GM12874 (cell line): ENCODE results near the gene CCN2.

Source experiments
- TF ChIP-seq, protein P1 (sequence below): IDR thresholded peaks from 2 replicates; pipeline ENCODE4 v1.5.1; 2011; ENCODE audit warnings: low read depth, mild to moderate bottlenecking, control low read depth, low read length, moderate library complexity; ENCODE audit not compliant: insufficient read depth

The CCN2 gene

DNA sequence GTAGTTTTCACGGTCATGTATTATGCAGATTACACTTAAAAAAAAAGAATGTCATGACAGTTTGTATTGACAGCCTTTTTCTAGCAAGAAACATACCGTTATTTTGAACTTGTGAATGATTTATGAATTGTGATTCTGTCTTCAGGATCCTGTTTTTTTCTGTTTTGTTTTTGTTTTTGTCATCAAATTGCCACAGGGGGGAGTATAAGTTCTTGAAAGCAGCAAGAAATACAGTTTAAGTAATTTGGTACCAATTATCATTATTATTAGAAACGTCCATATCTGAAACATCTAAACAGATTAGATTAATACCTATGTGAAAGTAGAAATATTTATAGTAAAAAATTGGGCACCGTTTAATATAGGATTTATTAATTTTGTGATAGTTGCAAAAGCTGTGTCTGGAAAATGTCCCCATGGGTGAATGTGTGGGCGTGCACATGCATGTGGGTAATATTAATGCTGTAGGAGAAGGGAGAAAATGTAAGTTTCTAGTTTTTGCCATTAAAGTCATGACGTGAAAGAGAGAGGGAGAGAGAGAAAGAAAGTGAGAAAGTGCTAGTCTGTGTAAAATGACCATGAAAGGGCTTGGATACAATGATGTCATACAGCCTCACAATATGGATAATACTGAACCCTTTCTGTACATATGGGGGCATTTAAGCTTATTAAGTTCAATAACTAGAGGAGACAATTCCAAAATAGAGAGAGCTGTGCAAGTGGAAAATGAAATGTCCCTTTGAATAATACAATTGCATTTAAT, 9.4 kb upstream of the CCN2 start:
- TF ChIP-seq, protein P1, sequence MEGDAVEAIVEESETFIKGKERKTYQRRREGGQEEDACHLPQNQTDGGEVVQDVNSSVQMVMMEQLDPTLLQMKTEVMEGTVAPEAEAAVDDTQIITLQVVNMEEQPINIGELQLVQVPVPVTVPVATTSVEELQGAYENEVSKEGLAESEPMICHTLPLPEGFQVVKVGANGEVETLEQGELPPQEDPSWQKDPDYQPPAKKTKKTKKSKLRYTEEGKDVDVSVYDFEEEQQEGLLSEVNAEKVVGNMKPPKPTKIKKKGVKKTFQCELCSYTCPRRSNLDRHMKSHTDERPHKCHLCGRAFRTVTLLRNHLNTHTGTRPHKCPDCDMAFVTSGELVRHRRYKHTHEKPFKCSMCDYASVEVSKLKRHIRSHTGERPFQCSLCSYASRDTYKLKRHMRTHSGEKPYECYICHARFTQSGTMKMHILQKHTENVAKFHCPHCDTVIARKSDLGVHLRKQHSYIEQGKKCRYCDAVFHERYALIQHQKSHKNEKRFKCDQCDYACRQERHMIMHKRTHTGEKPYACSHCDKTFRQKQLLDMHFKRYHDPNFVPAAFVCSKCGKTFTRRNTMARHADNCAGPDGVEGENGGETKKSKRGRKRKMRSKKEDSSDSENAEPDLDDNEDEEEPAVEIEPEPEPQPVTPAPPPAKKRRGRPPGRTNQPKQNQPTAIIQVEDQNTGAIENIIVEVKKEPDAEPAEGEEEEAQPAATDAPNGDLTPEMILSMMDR = no peak

DNA sequence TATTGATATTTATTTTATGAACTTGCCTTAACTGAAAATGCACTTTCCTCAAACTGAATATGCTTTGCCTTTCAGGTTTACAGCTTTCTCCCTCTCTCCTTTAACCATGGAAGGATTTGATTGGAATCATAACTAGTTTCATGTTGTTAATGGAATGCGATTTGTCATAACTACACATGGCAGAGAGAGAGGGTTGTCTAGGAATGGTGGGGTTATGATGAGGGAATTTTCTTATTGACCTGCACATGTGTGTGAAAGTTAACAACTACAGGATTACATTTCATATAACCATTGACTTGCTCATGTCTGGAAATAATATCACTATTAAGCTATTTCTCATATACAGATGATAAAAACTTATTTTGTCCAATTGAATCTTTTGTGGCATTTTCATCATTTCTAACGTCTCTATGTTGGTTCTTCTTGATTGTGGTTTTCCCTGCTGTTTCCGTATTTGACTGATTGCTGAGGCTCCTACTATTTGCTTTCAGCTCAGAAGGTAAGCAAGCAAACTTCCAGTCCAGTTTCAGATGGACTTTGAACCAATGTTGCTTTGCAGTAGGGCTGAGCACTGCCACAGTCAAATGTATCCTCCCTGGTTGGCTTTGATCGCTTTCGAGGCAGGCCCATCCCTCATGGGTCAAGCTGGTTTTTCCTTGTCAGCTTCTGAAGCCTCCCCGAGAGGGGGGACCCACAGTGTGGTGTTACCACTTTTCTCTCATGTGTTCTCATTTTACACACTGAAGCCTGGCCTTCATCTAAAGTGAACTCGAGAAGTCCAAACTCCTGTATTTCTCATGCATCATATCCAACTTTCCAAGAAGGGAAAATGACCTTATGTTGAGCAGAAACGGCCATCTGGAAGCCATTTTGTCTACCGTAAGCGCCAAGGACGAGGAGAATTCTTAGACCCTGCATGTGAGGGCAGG, 7.6 kb upstream of the CCN2 start:
- TF ChIP-seq, protein P1 = no peak

DNA sequence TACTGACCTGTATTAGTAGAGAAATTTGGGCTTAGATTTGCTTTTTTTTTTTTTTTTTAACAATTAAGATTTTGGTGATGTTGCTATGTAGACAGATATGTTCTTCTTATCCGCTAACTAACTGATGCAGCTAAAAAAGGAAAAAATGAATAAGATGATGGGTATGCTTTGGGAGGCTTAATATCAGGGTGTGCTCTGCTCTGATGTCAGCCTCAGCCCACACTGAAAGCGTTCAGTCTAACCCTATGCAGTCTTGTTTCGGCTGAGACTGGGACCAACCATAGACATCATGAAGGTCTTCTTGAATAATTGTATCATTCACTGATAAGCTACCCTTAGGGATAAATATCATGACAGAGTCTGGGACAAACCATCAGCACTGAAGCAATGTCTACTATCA, 6.9 kb upstream of the CCN2 start:
- TF ChIP-seq, protein P1 = no peak

DNA sequence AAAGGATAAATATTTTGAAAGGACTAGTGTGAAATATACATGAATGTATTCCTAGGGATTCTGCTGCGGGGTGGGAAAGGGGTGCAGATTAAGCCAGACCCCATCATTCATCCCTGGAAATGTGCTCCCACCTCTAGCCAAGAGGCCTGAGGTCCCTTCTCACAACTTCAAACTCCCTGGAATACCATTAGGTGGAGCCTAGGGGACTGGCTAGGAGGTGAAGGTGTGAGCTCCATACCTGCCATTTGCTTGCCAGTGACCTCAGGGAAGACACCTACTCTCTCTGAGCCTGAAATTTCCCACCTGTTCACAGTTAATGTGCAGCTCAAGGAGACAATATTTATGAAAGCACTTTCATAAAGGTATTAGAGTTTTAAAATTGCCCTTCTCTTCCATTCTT, 4.7 kb upstream of the CCN2 start:
- TF ChIP-seq, protein P1 = no peak

DNA sequence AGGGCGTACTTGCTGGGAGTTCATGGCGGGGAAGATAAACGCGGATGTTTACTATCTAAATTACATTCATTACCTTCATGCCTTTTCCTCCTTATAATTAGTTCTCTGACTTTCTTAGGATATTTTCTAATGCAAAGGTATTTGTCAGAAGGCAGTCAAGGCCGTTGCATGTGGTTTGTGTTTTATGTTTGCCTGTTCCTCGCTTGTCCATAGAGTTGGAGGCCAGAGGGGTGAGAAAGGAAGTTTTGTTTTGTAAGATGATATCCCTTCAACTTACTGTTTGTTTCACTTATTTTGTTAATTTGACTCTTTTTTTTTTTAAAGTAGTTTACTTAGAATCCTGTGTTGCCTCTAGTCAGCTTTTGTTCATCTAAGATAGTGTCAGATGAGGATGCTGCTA, 4.0 kb upstream of the CCN2 start:
- TF ChIP-seq, protein P1 = no peak

DNA sequence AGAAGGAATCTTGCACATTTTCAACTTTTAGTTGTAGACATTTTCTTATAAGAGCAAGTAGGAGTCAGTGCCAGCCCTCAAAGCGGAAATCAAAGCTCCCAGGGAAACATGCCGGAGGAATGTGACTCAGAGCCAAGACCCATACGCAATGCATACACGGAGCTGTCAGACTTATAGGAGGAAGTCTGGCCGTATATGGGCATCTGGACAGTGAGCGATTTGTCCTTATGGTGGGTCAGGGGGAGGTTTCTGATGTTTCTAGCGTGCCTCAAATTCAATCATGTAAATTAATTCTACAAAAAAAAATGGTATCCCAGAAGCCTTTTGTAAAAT, 3.6 kb upstream of the CCN2 start:
- TF ChIP-seq, protein P1 = no peak

DNA sequence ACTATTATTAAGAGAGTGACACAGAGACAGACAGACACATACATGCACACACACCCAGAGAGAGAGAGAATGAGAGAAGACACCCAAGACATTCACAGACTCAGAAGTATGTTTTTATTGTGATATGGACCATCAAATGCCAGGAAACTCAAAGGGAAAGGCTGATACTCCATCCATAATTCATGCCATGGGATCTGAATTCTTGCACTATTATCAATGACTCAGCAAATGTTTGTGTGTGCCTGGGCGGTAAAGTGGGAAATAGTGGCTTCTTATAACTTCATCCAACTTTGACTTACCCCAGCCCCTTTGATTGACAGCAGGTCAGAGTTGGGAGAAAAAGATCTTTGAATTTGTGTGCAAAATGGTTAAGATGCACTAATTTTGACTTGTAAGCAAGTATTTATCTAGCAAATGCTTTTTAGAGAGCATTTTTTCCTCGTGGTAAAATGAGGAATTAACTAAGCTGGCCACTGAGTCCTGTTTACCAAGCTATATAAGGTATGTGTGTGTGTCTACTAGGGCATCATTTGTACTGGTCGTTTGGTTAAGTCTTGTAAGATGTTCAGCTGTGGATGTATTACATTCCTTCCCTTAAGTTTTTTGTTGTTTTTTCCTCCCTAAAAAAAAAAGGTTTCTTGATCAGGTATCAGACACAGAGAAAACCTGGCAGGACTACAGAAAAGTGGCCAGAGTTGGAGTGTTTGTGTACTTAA, 3.0 kb upstream of the CCN2 start:
- TF ChIP-seq, protein P1 = no peak
